Vagina (tissue), 2 donors: Measurements from ENCODE around the gene LAMB1.

Source experiments
- CTCF ChIP-seq, 3 experiments: fragments of 450-650 bp in 2 of 3; fragments of 200-600 bp in 1 of 3; sonication (generic) in 1 of 3; IDR thresholded peaks; one replicate each; pipeline ENCODE4 v1.5.1; 2017 to 2019; ENCODE audit warnings: antibody characterized with exemption in 3 of 3, mild to moderate bottlenecking in 2 of 3, moderate library complexity in 2 of 3
- POLR2A ChIP-seq, 2 donors: fragments of 450-650 bp; IDR thresholded peaks; one replicate each; pipeline ENCODE4 v1.6.1; 2017; ENCODE audit warnings: antibody characterized with exemption in 2 of 2, mild to moderate bottlenecking in 2 of 2, moderate library complexity in 2 of 2

- no peak for TF ChIP-seq CTCF (IDR thresholded peaks at IDR 0.05)
- no peak for TF ChIP-seq POLR2A (IDR thresholded peaks at IDR 0.05)
Observed at GRCh38 chr7:107967420-107967819, 35.5 kb downstream of the LAMB1 start.
